Kasumi-1 (cell line): Measurements from ENCODE around the gene INHBE.
"Not testable (repeated sequence)": the region's sequence is repeated elsewhere in the genome, so short reads cannot be mapped to it uniquely, and the experiment has no call there.

Experiments used
- DNase-seq, 2 experiments: peaks; one replicate each; lab custom pipeline; 2025; lab: John Stamatoyannopoulos, UW

Gene INHBE

DNA sequence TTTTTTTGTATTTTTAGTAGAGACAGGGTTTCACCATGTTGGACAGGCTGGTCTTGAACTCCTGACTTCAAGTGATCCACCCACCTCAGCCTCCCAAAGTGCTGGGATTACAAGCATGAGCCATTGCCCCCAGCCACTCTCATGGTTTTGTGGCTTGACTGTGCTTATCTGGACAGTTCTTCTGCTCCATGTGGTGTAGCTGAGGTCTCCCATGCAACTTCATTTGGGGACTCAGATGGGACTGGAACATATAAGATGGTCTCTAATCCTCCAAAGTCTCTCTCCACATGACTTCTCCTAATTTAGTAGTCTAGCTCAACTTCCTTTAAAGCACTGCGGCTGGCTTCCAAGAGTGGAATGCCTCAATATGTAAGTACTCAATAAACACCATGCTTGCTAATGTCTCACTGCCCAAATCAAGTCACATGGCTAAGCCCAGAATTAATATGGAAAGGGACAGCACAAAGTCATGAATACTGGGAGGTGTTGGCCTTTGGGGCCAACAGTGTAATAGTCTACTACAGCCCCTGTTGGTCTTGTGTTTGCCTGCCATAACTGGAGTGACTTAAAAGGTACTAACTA, 13.2 kb upstream of the INHBE start:
- no peak for DNase-seq

DNA sequence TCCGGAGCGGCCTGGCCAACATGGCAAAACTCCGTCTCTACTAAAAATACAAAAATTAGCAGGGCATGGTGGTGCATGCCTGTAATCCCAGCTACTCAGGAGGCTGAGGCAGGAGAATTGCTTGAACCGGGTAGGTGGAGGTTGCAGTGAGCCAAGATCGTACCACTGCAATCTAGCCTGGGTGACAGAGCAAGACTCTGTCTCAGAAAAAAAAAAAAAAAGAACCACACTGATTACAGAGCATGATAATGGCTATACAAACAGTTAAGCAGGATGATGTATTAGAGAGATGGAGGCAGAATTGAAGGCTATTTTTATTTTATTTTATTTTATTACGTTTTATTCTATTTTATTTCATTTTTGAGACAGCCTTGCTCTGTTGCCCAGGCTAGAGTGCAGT, 10.8 kb upstream of the INHBE start:
- DNase-seq = not testable (repeated sequence)

DNA sequence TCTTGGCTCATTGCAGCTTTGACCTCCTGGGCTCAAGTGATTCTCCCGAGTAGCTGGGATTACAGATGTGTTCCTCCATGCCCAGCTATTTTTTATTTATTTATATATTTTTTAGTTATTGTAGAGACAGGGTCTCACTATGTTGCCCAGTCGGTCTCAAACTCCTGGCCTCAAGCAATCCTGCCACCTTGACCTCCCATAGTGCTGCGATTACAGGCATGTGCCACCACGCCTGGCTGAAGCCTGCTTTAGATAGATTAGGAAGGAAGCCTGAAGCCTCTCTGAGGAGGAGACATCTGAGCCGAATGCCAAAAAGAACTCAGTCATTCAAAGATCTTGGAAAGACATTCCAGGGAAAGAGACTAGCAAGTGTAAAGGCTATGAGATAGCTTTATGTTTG, 10.4 kb upstream of the INHBE start:
- no peak for DNase-seq

DNA sequence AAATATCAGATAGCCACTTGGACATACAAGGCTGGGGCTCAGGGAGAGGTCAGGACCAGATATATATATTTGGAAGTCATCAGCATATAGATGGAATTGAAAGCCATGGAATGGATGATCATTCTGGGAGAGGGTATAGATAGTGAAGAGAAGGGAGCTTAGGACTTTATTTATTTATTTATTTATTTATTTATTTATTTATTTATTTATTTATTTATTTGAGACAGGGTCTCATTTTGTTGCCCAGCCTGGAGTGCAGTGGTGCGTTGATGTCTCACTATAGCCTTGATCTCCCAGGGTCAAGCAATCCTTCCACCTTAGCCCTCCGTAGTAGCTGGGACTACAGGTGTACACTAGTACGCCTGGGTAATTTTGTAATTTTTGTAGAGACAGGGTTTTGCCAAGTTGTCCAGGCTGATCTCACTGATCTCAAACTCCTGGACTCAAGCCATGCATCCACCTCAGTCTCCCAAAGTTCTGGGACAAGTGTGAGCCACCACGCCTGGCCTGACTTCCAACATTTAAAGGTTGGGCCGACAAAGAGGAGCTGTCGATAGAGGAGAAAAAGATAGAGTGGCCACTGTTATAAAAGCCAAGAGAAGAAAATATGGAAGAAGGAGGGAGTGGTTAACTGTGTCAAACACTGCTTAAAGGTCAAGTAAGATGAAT, 8.7 kb upstream of the INHBE start:
- no peak for DNase-seq

DNA sequence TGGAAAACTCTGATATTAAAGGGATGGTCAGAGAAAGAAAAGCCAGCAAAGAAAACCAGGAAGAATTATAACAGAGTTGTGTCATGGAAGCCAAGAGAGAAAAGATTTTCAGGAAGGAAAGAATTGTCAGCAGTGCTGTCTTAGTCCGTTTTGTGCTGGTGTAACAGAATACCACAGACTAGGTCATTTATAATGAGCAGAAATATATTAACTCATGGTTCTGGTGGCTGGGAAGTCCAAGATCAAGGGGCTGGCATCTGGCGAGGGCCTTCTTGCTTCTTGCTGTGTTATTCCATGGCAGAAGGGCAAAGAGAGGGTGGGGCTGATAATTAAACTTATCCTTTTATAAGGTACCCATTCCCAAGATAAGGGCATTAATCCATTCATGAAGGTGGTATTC, 6.4 kb upstream of the INHBE start:
- no peak for DNase-seq

DNA sequence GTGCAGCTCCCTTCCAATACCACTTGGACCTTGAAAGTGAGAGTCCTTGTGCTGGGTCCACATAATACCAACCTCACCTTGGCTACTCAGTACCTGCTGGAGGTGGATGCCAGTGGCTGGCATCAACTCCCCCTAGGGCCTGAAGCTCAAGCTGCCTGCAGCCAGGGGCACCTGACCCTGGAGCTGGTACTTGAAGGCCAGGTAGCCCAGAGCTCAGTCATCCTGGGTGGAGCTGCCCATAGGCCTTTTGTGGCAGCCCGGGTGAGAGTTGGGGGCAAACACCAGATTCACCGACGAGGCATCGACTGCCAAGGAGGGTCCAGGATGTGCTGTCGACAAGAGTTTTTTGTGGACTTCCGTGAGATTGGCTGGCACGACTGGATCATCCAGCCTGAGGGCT, 5.7 kb upstream of the INHBE start:
- DNase-seq = no peak

DNA sequence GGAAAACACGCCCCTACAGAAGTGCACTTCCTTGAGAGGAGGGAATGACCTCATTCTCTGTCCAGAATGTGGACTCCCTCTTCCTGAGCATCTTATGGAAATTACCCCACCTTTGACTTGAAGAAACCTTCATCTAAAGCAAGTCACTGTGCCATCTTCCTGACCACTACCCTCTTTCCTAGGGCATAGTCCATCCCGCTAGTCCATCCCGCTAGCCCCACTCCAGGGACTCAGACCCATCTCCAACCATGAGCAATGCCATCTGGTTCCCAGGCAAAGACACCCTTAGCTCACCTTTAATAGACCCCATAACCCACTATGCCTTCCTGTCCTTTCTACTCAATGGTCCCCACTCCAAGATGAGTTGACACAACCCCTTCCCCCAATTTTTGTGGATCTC, 5.0 kb upstream of the INHBE start:
- no peak for DNase-seq

DNA sequence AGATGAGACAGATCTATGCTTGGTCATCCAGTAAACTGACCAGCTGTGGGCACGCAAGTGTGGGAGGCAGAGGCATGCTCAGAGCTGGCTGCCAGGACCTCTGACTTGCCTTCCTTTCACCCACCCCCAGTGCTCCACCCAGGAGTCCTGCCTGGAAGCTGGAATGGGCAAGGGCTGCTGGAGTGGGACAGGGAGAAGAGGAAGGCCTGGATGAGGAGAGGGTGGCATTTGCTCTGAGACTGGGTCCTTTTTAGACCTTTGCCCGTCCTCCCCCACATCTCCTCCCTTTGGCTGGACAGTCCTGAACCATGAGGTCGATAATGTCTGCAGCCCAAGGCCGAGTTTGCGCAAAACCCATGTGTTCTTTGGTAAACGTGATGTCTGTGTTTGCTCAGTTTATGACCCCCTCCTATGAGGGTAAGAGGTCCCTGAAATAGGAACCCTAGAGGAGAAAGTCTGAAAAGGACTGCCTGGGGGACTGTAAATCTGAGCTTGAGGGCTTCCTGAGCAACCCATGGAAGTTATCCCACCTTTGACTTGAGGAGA, 3.8 kb upstream of the INHBE start:
- no peak for DNase-seq

DNA sequence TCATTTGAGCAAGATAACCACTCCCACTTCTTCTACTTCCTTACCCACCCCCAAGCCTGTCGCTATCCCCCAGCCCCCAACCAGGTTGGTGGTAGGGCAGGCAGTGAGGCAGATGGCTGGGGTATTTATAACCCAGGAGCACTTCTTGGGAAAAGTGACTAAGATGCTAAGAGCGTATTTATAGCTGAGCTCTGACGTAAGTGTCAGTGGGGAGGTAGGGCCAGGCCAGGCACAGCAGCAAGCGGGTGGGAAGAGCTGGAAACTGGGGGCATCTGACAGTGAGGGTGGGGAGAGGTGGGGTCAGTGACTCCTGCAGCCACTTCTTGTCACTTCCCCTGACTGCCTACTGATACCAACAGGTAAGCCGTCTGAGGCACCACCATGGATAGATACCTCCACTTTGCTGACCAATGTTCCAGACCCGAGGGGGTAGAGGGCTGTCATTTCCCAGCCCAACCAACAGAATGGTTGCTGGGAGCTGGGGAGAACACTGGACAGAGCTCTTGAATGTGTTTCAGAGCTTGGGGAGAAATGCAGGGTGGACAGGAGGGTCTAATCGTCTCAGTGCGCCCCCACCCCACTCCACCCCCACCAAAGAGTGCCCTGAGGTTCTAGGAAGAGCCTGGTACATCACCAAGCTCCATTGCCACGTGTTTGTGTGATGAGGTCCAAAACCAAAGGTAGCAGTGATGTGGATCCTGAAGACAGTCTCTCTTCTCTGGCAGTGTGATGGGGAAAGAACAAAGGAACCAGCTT, 2.7 kb upstream of the INHBE start:
- no peak for DNase-seq

DNA sequence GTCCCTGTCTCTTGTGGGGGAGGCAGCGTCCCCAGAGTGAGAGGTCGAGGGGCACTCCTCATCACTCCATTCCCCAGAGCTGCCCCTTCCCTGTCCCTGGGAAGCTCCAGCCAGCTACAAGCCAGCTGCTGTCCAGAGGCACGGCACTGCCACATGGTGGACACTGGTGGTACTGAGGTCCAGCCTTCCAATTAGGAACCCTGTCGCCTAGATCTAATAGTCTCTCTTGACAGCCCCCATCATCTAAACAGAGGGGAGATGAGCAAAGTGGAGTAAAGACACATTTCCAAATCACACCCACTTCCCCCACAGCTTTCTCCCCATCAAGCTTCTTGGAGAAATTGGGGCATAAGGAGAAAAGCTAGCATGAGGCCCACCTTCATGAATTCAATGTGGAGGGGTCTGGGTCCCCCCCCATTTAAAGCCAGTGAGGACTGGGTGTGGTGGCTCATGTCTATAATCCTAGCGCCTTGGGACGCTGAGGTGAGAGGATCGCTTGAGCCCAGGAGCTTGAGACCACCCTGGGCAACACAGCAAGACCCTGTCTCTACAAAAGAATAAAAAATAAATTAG, 2.1 kb upstream of the INHBE start:
- peak; percentile 42 to 49 for DNase-seq

DNA sequence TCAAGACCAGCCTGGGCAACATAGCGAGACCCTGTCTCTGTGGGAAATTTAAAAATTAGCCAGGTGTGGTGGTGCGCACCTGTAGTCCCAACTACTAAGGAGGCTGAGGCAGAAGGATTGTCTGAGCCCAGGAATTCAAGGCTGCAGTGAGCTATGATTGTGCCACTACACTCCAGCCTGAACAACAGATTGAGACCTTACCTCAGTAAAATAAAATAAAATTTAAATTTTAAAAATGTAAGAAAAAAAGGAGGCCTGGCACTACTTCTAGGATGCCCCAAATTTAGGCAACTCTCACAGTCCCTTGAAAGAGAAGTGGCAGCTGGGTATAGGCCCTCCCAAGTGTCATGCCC, 918 bp upstream of the INHBE start:
- no peak for DNase-seq

DNA sequence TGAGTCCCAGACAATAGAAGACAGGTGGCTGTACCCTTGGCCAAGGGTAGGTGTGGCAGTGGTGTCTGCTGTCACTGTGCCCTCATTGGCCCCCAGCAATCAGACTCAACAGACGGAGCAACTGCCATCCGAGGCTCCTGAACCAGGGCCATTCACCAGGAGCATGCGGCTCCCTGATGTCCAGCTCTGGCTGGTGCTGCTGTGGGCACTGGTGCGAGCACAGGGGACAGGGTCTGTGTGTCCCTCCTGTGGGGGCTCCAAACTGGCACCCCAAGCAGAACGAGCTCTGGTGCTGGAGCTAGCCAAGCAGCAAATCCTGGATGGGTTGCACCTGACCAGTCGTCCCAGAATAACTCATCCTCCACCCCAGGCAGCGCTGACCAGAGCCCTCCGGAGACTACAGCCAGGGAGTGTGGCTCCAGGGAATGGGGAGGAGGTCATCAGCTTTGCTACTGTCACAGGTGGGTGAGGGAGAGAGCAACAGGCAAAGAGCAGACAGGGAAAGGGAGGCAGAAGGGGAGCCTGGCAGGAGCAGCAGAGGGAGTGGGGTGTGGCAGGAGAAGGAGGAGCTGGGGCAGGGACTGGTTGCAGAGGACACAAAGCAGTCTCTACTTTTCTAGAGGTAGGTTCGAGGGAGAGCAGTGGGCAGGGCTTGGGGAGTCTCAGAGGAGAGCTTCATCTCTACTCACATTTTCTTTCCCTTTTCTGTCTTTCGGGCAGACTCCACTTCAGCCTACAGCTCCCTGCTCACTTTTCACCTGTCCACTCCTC, 452 bp downstream of the INHBE start:
- DNase-seq = no peak

DNA sequence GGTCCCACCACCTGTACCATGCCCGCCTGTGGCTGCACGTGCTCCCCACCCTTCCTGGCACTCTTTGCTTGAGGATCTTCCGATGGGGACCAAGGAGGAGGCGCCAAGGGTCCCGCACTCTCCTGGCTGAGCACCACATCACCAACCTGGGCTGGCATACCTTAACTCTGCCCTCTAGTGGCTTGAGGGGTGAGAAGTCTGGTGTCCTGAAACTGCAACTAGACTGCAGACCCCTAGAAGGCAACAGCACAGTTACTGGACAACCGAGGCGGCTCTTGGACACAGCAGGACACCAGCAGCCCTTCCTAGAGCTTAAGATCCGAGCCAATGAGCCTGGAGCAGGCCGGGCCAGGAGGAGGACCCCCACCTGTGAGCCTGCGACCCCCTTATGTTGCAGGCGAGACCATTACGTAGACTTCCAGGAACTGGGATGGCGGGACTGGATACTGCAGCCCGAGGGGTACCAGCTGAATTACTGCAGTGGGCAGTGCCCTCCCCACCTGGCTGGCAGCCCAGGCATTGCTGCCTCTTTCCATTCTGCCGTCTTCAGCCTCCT, 1.1 kb downstream of the INHBE start:
- DNase-seq = peak; percentile 46 to 63

DNA sequence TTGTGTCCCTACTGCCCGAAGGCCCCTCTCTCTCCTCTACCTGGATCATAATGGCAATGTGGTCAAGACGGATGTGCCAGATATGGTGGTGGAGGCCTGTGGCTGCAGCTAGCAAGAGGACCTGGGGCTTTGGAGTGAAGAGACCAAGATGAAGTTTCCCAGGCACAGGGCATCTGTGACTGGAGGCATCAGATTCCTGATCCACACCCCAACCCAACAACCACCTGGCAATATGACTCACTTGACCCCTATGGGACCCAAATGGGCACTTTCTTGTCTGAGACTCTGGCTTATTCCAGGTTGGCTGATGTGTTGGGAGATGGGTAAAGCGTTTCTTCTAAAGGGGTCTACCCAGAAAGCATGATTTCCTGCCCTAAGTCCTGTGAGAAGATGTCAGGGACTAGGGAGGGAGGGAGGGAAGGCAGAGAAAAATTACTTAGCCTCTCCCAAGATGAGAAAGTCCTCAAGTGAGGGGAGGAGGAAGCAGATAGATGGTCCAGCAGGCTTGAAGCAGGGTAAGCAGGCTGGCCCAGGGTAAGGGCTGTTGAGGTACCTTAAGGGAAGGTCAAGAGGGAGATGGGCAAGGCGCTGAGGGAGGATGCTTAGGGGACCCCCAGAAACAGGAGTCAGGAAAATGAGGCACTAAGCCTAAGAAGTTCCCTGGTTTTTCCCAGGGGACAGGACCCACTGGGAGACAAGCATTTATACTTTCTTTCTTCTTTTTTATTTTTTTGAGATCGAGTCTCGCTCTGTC, 1.8 kb downstream of the INHBE start:
- DNase-seq = no peak

DNA sequence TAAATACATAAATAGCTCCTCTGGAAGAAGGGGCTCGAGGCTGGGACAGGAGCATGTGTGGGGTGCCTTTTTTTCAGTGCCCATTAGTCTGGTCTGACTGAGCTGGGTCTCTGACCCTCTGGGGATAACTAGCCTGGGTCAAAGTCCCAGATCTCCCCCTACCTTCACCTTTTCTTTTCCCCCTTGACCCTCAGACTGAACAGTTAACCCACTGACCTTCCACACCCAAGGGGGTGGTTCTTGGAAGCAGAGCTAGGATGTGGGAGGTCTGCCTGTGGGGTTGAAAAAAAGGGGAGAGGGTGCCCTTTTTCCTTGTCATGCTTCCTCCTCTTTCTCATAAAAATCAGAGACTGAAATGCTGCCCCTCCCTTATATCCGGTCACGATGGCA, 3.6 kb downstream of the INHBE start:
- no peak for DNase-seq

DNA sequence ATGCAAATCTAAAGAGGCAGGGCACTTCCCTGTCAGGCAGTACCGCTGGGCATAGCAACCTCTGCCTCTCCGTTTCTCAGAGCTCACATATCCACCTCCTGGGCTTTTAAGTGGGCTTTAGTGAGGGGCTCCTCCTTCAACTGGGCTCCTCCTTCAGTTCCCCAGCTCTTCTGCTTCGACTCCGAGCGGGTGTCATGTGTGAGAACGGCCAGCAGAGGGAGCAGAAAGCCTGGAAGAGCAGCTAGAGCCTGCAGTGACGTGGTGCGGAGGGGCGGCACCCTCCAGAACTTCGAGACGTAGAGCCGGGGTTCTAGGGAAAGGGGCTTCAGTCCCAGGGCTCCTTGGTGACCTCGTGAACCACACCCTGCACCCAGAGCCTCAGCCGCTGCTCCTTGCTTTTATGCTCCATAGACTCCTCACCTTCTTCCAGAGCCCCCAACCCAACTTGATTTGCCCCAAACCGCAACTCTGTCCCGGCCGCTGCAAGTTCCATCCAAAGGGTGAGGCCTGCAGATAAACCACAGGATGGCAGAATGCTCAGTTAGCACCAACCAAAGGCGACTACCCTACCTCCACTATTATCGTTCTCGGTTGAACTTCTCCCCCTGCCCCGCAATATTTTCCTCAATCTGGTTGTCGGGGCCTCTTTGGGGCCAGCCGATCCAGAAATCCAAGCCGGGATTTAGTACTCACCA, 4.1 kb downstream of the INHBE start:
- DNase-seq = peak; percentile 97 to 98

DNA sequence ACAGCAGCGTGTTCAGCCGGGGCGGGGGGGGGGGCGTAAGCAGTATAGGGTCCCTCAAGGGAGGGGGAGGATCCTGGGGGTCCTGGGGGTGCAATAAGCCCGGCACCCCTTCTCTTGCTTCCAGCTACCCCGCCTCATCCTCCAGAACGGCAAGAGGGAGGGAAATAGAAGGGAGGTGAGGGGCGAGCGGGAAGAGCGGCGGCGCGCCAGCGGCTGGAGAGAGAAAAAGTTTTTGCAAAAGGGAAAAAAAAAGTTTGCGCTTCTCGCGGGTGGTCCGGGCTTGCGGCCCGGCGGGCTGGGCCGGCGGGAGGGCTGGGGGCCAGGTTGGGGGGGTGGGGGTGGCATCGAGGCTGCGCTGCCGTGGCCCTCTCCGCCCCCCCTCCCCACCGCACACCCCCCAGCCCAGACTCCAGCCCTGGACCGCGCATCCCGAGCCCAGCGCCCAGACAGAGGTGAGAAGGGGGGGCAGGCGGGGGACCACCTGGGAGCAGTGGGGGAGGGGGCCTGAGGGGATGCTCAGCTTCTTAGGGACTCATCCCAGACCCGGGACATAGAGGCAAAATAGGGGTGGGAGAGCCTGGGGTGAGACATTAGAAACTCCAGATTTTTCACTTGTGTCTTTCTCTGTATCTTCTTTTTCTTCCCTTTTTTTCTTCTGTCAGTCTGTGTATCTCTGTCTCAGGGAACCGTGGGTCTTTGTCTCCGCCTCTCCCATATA, 4.8 kb downstream of the INHBE start, which contains the start of gene GLI1:
TSS of gene GLI1 (plus strand) at position 36 of the 718 bp plus-strand sequence. CDS start 3,907 bp downstream, outside the sequence.
- DNase-seq = peak; percentile 46 to 67

DNA sequence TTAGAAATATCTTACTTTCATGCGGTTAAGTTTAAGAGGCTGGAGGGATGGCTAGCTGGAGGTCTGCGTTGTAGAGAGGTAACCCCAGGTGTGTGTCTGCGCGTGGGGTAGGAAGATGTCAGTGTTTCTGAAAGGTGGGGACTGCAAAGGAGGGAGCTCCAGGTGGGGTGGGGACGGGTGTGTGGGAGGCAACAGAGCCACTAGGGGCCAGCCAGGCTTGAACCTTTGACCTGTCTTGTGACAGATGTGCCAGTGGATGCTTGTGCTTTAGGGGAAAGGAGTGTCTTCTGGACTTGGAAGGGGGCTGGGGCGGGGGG, 5.3 kb downstream of the INHBE start:
- no peak for DNase-seq

DNA sequence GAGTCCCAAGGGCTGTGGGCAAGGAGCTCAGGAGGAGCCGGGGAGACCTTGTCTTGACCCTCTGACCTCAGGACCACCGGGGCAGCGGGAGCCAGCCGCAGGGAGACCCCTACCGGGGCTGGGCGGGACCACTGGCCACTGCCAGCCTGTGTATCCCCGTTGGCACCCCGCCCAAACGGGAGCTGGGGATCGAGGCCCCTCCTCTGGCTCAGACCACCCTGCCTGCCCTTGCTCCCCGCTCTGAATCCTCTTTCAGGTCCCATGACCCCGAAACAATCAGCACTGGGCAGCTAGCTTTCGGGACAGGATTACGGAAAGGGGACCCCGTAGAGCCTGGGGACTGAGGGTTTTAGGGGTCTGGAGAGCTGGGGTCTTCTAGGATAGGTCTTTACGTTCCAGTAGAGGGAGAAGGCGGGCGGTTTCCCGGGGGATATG, 5.8 kb downstream of the INHBE start:
- DNase-seq = no peak
